PC-3 (cell line): ENCODE data around the gene MAD1L1. TPM values are rescaled to one million over a fixed set of nuclear protein-coding genes. Genes with fewer than 3 reads are reported as not detected.

ENCODE experiments used
- ATAC-seq: fragments of 200-7000 bp; cut with Tn5 transposase; 2 replicates; pipeline ENCODE4 v1.9.1; 2020; ENCODE audit warnings: mild to moderate bottlenecking, moderate library complexity
- BruUV-seq: library from RNA; stranded (reverse); fragments of 400-500 nt; replicated peaks from 2 replicates; lab custom pipeline; 2021; lab: Mats Ljungman, UMichigan
- CTCF ChIA-PET: fragments of 300-600 bp; sonication (Branson Sonifier 250); formaldehyde crosslinking; loops from one replicate; lab custom pipeline; 2022; ENCODE audit warnings: antibody characterized with exemption; lab: Charles Lee
- POLR2A ChIA-PET: fragments of 300-600 bp; sonication (Branson Sonifier 250); formaldehyde crosslinking; loops from one replicate; lab custom pipeline; 2022; ENCODE audit warnings: antibody characterized with exemption; ENCODE audit not compliant: unreplicated experiment; lab: Charles Lee
- DNase-seq: peaks from one replicate; pipeline ENCODE4 v3.0.0-alpha.2; 2015
- H2AFZ ChIP-seq: fragments of 300-600 bp; sonication (generic); 2 replicates; pipeline ENCODE4 v1.6.0; 2016; ENCODE audit warnings: antibody characterized with exemption, low read length
- H3F3A ChIP-seq: fragments of 300-600 bp; sonication (generic); one replicate; pipeline ENCODE4 v1.6.0; 2017; ENCODE audit warnings: antibody characterized with exemption, low read length, control low read depth, mild to moderate bottlenecking; ENCODE audit not compliant: unreplicated experiment
- H3K27ac ChIP-seq: fragments of 300-600 bp; sonication (generic); 2 replicates; pipeline ENCODE4 v1.5.1; 2016; ENCODE audit warnings: mild to moderate bottlenecking, low read length
- H3K27me3 ChIP-seq: fragments of 300-600 bp; sonication (generic); 2 replicates; pipeline ENCODE4 v1.6.1; 2016; ENCODE audit warnings: low read length, mixed read lengths
- H3K36me3 ChIP-seq: fragments of 300-600 bp; sonication (generic); 2 replicates; pipeline ENCODE4 v1.6.1; 2016; ENCODE audit warnings: low read depth, mixed run types, low read length, mixed read lengths
- H3K4me1 ChIP-seq: fragments of 300-600 bp; sonication (generic); 2 replicates; pipeline ENCODE4 v1.5.1; 2016; ENCODE audit warnings: low read length; ENCODE audit not compliant: insufficient read depth
- H3K4me2 ChIP-seq: fragments of 300-600 bp; sonication (generic); 2 replicates; pipeline ENCODE4 v1.6.0; 2016; ENCODE audit warnings: low read length
- H3K4me3 ChIP-seq: fragments of 300-600 bp; sonication (generic); 2 replicates; pipeline ENCODE4 v1.5.1; 2016; ENCODE audit warnings: mild to moderate bottlenecking, low read length, mixed read lengths
- H3K79me2 ChIP-seq: fragments of 300-600 bp; sonication (generic); 2 replicates; pipeline ENCODE4 v1.6.1; 2017; ENCODE audit warnings: low read length, mixed read lengths
- H3K9ac ChIP-seq: fragments of 300-600 bp; sonication (generic); 2 replicates; pipeline ENCODE4 v1.6.0; 2016; ENCODE audit warnings: mild to moderate bottlenecking, low read length
- H3K9me2 ChIP-seq: fragments of 300-600 bp; sonication (generic); replicated peaks from 2 replicates; pipeline ENCODE4 v1.6.1; 2016; ENCODE audit warnings: mixed run types, low read length, mixed read lengths
- H3K9me3 ChIP-seq: fragments of 300-600 bp; sonication (generic); 2 replicates; pipeline ENCODE4 v1.6.1; 2016; ENCODE audit warnings: low read length, mixed read lengths
- H4K20me1 ChIP-seq: fragments of 300-600 bp; sonication (generic); 2 replicates; pipeline ENCODE4 v1.6.1; 2016; ENCODE audit warnings: low read length, mixed read lengths
- EZH2 ChIP-seq: fragments of 300-600 bp; sonication (generic); IDR thresholded peaks from one replicate; pipeline ENCODE4 v1.6.1; 2017; ENCODE audit warnings: antibody characterized with exemption, mild to moderate bottlenecking, low read length; ENCODE audit not compliant: unreplicated experiment
- EZH2phosphoT487 ChIP-seq: fragments of 300-600 bp; sonication (generic); IDR thresholded peaks from 2 replicates; pipeline ENCODE4 v1.6.1; 2018; ENCODE audit warnings: mild to moderate bottlenecking, antibody characterized with exemption, low read length, borderline replicate concordance
- intact Hi-C: fragments of 100-400 bp; cut with micrococcal nuclease; formaldehyde crosslinking; loops from 2 replicates; pipeline ENCODE4 v1.9.0; 2023
- total RNA-seq: library from RNA; depleted of rRNA; stranded (reverse); fragments of >200 nt; gene quantifications from 2 replicates; pipeline ENCODE4 v1.2.3, GENCODE V29; 2014
- TF ChIP-seq, protein P1 (sequence below): fragments of 300-600 bp; sonication (generic); conservative IDR thresholded peaks from 2 replicates; pipeline ENCODE4 v1.5.1; 2017; ENCODE audit warnings: antibody characterized with exemption, low read depth, mild to moderate bottlenecking, low read length

MAD1L1 gene
- total RNA-seq, 1 experiment from 2014 or later, result 88.4 TPM

- no peak overlapping the region for H2AFZ ChIP-seq
- H3K36me3 ChIP-seq, result no peaks in the 10 kb centered on the region
- H3K9ac ChIP-seq, result no peak overlapping the region
- no peaks in the 10 kb centered on the region for H4K20me1 ChIP-seq
- no peaks in the 10 kb centered on the region for H3K9me2 ChIP-seq
- H3K27ac ChIP-seq, result no peak overlapping the region
- no peaks in the 10 kb centered on the region for H3K79me2 ChIP-seq
- H3K4me3 ChIP-seq, result no peak overlapping the region
- no peaks in the 10 kb centered on the region for H3K9me3 ChIP-seq
- ChIA-PET CTCF (no interaction called here), POLR2A (no interaction called here)
- no TSS peak for BruUV-seq
- TF ChIP-seq, protein P1, sequence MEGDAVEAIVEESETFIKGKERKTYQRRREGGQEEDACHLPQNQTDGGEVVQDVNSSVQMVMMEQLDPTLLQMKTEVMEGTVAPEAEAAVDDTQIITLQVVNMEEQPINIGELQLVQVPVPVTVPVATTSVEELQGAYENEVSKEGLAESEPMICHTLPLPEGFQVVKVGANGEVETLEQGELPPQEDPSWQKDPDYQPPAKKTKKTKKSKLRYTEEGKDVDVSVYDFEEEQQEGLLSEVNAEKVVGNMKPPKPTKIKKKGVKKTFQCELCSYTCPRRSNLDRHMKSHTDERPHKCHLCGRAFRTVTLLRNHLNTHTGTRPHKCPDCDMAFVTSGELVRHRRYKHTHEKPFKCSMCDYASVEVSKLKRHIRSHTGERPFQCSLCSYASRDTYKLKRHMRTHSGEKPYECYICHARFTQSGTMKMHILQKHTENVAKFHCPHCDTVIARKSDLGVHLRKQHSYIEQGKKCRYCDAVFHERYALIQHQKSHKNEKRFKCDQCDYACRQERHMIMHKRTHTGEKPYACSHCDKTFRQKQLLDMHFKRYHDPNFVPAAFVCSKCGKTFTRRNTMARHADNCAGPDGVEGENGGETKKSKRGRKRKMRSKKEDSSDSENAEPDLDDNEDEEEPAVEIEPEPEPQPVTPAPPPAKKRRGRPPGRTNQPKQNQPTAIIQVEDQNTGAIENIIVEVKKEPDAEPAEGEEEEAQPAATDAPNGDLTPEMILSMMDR, result no peak
- no peak for TF ChIP-seq EZH2
- no peak for TF ChIP-seq EZH2phosphoT487
- ATAC-seq (no peak), DNase-seq (no peak)
- H3K27me3 ChIP-seq, result no peaks in the 10 kb centered on the region
- no peak overlapping the region for H3K4me2 ChIP-seq
- intact Hi-C loops, result no loop called here
- H3K4me1 ChIP-seq, result no peaks in the 10 kb centered on the region
- no peaks in the 10 kb centered on the region for H3F3A ChIP-seq
Observed at GRCh38 chr7:2010551-2011265, 222.0 kb downstream of the MAD1L1 start.

GRCh38 chr7:2010101-2010500 lies 222.6 kb downstream of the MAD1L1 start:
- no TSS peak for BruUV-seq
- Histone ChIP-seq H3K79me2 (no peaks in the 10 kb centered on the region), H2AFZ (no peak overlapping the region), H3K4me3 (no peak overlapping the region), H3K9me2 (no peaks in the 10 kb centered on the region), H3K36me3 (no peaks in the 10 kb centered on the region), H3K9me3 (no peaks in the 10 kb centered on the region), H3F3A (no peaks in the 10 kb centered on the region), H4K20me1 (no peaks in the 10 kb centered on the region), H3K4me1 (no peaks in the 10 kb centered on the region), H3K4me2 (no peak overlapping the region), H3K9ac (no peak overlapping the region), H3K27ac (no peak overlapping the region), H3K27me3 (no peaks in the 10 kb centered on the region)
- intact Hi-C loops, result no loop called here
- TF ChIP-seq, protein P1, result no peak
- TF ChIP-seq EZH2 (no peak), EZH2phosphoT487 (no peak)
- ChIA-PET POLR2A (no interaction called here), CTCF (no interaction called here)
- DNase-seq (no peak), ATAC-seq (no peak)

DNA sequence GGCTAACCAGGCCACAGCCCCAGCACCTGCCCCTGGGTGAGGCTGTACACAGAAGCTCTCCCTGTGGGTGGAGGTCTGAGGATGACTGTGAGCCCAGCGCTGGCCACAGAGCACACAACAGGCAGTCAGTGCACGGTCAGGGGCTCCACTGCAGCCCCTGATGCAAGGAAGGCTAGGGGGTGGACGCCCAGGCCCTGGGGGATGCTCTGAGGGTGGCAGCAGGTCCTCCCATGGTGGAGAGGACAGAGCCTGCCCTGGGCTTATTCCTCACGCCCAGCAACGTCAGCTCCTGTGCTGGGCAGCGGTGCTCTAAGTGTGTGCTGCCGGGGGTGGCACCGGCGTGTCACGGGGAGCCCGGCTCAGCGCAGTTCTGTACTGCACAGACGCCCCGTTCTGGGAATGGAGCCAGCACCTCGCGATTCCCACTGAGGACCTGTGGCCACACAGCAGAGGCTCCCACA lies 223.2 kb downstream of the MAD1L1 start:
- no peaks in the 10 kb centered on the region for H3F3A ChIP-seq
- no peaks in the 10 kb centered on the region for H3K4me1 ChIP-seq
- no peaks in the 10 kb centered on the region for H3K27me3 ChIP-seq
- H3K79me2 ChIP-seq, result no peaks in the 10 kb centered on the region
- BruUV-seq, result no TSS peak
- H3K4me2 ChIP-seq, result no peak overlapping the region
- no peaks in the 10 kb centered on the region for H4K20me1 ChIP-seq
- no peaks in the 10 kb centered on the region for H3K9me2 ChIP-seq
- H3K27ac ChIP-seq, result no peak overlapping the region
- no peak for DNase-seq
- no peak overlapping the region for H2AFZ ChIP-seq
- H3K36me3 ChIP-seq, result no peaks in the 10 kb centered on the region
- no peak overlapping the region for H3K9ac ChIP-seq
- ATAC-seq, result no peak
- H3K9me3 ChIP-seq, result no peaks in the 10 kb centered on the region
- intact Hi-C loops, result no loop called here
- ChIA-PET POLR2A (no interaction called here), CTCF (no interaction called here)
- TF ChIP-seq, protein P1, result no peak
- TF ChIP-seq EZH2phosphoT487, result no peak
- no peak for TF ChIP-seq EZH2
- no peak overlapping the region for H3K4me3 ChIP-seq
